ENCODE measurements around the gene ZNF593OS. TPM values are rescaled to one million over a fixed set of nuclear protein-coding genes. Genes with fewer than 3 reads are reported as not detected.

ZNF593OS gene
- total and polyA plus RNA-seq, 2 of the 8 experiments (the other 6 are each of a cell fraction or from before 2014, with no cell fraction given): not detected

GRCh38 chr1:26148887-26149286 lies 22.7 kb downstream of the ZNF593OS start (continued):
- TF ChIP-seq NRF1 (IDR thresholded peaks at IDR 0.05; ENCODE audit: low read depth, low read length) (no peak), KDM1A (IDR thresholded peaks at IDR 0.05; ENCODE audit: borderline replicate concordance, low read length) (no peak)

All from H1 (cell line).